Left forelimb (tissue), 1 donor: ENCODE measurements around the gene MYL6.
A peak's percentile ranks its signal among the peaks of the same experiment; 100 is the strongest.
"Not testable (repeated sequence)": the region's sequence is repeated elsewhere in the genome, so short reads cannot be mapped to it uniquely, and the experiment has no call there.

ENCODE experiments used
- DNase-seq: peaks from one replicate; pipeline ENCODE4 v3.0.0-alpha.2; 2018; ENCODE audit warnings: low spot score

MYL6 gene

GRCh38 chr12:56158029-56158925, at the start of gene MYL6:
TSS of gene MYL6 (plus strand) at chr12:56158359. CDS start at chr12:56158402, 43 bp downstream.
- DNase-seq = peak; percentile 95

DNA sequence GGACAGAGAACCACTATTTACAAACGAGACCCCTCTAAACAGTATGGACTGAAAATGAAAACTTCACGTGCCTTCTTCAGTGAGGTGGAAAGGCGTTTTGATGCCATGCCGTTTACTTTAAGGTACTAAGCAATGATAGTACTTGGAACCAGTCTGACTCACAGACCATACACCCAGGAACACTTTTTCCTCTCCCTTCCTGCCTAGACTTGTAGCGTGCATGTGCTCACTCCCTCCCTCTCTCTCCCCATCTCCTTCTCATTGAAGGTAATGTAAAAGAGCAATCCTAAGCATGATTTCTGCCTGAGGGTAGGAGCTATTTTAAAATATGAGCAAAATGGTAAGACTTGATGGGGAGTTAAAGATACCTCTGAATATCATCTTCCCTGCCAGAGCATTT, 47.6 kb upstream of the MYL6 start:
- DNase-seq = no peak

DNA sequence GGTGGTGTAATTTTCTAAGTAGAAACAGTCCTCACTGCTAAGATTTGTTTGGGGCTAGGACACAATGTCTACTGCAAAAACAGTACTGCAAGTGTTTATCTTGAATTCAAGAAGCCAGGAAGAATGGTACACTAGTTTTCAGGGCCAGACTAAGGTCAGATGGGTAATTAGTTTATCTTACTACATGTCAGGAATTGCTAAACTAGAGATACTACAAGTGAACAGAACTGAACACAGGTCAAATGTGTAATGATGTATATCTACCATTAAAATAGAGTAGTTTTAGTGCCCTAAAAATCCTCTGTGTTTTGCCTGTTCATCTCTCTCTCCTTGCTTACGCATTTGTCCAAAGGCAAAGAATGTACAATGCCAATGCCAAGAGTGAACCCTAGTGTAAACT, 44.1 kb upstream of the MYL6 start:
- DNase-seq = no peak

DNA sequence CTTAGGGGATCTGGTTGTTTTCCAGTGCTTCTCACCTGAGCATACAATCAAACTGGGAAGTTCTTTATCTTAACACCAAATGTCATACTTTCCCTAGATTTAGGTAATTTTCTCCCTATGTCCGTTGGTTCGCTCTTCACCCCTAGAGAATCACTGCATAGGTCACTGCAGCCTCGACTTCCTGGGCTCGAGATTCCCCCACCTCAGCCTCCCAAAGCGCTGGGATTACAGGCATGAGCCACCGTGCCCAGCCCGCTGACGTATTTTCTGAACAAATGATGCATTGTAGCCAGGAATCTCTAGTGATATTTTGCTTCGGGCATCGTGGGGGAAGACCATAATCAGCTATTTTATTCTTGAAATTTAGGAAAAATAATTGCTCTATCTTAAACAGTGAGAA, 42.8 kb upstream of the MYL6 start:
- DNase-seq = no peak

DNA sequence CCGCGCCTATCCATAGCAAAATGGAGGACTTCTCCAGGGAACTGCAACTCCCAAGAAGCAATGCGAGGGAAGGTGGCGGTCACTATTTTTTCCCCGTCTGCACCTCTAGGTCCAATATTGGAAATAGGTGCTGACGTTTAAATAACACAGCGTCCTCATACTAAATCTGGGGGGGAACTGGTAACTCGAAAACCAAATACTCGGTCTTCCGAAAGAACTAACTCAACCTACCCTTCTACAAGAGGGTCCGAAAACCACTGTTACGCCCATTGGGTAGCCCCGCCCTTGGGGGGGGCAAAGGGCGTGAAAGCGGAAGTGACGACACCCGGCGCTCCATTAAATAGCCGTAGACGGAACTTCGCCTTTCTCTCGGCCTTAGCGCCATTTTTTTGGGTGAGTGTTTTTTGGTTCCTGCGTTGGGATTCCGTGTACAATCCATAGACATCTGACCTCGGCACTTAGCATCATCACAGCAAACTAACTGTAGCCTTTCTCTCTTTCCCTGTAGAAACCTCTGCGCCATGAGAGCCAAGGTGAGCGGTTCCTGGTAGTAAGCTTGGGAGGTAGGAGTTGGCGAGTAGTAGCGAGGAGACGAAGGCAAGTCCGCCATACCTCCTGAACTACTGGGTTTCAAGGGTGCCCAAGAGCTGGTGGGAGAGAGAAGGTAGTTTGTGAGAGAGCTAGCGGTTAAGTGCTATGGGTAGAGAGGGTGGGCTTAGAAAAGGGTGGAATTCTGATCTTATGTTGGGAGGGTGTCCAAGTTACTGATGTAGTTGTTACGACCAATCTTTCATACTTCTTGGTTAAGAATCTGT, 41.7 kb upstream of the MYL6 start, which contains the start of gene RPL41:
Gene RPL41, plus strand, starts transcription at position 367 of the 815 bp plus-strand sequence.
- DNase-seq = peak; percentile 98

- not testable (repeated sequence) for DNase-seq
Measured at GRCh38 chr12:56117082-56117706, 41.0 kb upstream of the MYL6 start.

GRCh38 chr12:56117778-56118687, 40.1 kb upstream of the MYL6 start, which contains the start of gene ZC3H10:
TSS of gene ZC3H10 (plus strand) at chr12:56118266. CDS start at chr12:56120563, 2,297 bp downstream.
- DNase-seq = peak; percentile 95

GRCh38 chr12:56118688-56119357, 39.3 kb upstream of the MYL6 start:
- no peak for DNase-seq

- no peak for DNase-seq
Measured at GRCh38 chr12:56119361-56119796, 38.8 kb upstream of the MYL6 start.

GRCh38 chr12:56120158-56120846, 37.9 kb upstream of the MYL6 start:
- DNase-seq = no peak

DNA sequence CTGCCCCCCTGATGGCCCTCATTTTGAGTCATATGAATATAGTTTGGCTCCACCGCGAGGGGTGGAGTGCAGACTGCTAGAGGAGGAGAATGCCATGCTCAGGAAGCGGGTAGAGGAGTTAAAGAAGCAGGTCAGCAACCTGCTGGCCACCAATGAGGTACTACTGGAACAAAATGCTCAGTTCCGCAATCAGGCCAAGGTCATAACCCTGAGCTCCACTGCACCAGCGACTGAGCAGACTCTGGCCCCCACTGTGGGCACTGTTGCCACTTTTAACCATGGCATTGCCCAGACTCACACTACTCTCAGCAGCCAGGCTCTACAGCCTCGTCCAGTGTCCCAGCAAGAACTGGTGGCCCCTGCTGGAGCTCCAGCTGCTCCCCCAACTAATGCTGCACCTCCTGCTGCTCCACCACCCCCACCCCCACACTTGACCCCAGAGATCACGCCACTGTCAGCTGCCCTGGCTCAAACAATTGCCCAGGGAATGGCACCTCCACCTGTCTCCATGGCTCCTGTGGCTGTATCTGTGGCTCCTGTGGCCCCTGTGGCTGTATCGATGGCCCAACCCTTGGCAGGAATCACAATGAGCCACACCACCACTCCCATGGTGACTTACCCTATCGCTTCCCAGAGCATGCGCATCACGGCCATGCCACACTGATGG, 36.8 kb upstream of the MYL6 start:
- DNase-seq = no peak

- DNase-seq = no peak
Measured at GRCh38 chr12:56122637-56123036, 35.5 kb upstream of the MYL6 start.

DNA sequence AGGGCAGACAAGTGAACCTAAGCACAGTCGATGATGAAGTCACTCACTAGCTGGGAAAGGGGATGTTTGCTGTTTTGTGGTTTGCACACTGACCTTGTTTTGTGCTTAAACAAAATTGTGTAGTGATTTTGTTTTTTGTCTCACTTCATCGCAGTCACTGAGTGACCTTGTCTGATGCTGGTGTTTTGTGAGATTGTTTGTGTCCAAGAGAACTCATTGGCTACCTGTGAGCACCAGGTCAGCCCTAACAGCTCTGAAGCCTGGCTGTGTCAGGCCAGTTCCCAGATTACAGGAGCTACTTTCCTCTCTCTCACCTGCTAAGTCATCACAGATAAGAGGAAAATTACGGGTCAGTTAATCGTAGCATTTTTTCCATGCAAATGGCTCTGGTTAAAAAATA, 34.0 kb upstream of the MYL6 start:
- no peak for DNase-seq

GRCh38 chr12:56126732-56127239, 31.4 kb upstream of the MYL6 start:
- DNase-seq = no peak

GRCh38 chr12:56127485-56127887, 30.7 kb upstream of the MYL6 start:
- no peak for DNase-seq

GRCh38 chr12:56127888-56128669, 30.1 kb upstream of the MYL6 start, which contains the start of gene ESYT1:
TSS of gene ESYT1 (plus strand) at chr12:56128267. CDS start at chr12:56128320, 53 bp downstream.
- DNase-seq = peak; percentile 97

DNA sequence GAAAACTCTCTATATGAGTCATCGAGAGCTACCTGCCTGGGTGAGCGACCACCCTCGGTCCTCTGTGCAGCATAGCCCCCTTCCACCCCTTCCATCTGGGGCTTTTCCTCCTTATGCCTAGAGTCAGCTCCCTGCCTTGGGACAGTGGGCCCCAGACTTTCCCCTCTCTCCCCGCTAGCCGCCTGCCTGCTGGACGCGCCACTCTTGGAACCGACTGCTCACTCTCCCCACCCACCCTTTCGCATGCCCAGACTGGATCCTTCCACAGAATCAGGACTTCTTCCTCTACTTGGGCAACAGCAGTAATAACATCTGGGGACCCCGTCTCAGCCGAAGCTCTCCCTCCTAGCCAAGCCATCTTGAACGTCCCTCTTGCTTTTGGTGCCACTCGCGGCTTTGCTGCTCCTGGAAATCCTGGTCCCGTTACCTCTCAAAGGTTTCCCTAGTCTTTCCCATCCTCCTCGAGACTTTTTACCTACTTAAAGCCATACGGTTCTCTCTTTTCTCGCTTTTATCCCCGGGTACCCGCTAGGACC, 29.4 kb upstream of the MYL6 start:
- DNase-seq = no peak
